NCI-H1436 (cell line): Measurements from ENCODE around the gene IL13.

ENCODE experiments used
- DNase-seq: peaks from one replicate; lab custom pipeline; 2025; lab: John Stamatoyannopoulos, UW

Gene IL13

DNA sequence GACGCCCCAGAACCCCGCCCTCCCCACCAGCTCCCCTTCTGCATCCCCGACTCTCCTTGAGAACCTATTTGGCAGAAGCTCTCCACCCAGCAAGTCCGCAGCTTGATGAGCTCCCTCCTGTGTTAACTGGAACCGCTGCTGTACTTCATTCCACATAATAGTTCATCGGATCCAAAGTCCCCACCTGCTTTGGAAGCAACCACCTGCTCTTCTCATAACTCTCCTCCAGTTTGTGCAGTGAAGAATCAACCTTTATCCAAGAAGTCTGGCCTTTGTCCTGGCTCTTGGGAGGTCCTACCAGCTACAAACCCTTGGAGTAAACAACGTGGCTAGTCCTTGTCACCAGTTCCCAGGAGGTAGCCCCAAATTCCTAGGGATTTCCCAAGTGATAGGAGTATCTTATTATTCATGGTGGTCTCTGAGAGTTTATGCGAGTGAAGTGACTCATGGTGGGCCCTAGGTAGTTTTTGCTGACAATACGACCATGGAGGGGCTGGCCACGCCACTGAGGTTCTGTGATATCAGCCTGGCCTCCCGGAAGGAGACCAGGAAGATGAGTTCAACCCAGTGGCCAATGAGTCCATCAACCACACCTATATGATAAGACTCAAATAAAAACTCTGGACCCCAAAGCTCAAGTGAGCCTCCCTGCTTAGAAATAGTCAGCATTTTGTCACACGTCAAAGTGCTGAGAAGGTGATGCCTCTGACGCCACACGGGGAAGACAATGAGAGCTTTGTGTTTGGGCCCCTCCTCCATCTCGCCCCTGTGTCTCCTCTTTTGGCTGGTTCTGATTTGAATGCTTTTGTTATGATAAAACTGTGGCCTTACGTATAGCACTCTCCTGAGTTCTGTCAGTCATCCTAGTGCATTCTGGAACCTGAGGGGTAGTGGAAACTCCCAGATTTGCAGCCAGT, 12.3 kb downstream of the IL13 start:
- DNase-seq, result no peak

DNA sequence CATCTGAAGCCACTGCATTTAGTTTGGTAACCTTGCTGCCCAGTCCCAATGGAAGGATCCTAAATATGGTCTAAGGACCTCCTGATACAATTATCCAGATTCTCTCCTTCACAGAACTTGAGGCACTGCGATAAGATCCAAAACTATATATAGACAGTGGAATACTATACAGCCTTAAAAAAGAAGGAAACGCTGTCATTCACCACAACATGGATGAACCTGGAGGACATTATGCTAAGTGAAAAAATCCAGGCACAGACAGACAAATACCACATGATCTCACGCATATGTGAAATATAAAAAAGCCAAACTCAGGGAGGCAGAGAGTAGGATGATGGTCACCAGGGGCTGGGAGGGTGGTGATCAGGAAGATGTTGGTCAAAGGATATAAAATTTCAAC, 13.0 kb downstream of the IL13 start:
- no peak for DNase-seq

- no peak for DNase-seq
Measured at GRCh38 chr5:132673488-132673887, 15.5 kb downstream of the IL13 start.

GRCh38 chr5:132673939-132674630, 16.1 kb downstream of the IL13 start, which contains the start of gene IL4:
IL4 (plus strand) TSS chr5:132673989; CDS start chr5:132674051, 62 bp downstream.
- DNase-seq, result no peak

- no peak for DNase-seq
Measured at GRCh38 chr5:132674671-132675506, 16.9 kb downstream of the IL13 start.

DNA sequence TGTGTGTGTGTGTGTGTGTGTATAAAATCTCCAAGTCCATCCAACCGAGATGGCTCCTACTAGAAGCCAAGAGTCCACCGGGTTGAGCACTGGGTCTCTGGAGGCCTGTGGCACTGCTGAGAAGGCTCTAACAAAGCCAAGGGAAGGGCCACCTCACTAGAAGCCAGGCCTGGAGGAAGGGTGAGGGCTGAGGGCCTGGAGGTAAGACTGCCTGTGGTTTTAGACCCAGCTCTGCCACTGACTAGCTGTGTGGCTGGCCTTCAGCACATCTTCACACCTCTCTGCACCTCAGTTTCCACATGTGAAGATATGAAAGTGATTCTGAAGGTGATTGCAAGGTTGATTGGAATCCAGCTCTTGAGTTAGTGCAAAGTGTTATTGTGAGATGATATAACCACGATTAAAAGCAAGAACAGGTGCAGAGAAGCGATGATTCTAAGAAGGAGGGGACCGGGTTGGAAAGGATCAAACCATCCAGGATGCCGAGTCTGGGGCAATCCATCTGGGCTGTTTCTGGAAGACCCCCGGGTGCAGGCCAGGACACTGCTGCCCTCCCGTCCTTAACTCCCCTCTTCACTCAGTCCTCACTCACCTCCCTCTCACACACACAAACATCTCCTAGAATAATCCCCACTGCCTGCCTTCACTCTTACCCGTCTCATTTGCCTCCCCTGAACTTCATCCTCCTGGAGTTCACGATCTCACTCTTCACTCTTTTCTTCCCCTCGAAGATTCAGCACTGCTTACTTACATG, 18.1 kb downstream of the IL13 start:
- no peak for DNase-seq

DNA sequence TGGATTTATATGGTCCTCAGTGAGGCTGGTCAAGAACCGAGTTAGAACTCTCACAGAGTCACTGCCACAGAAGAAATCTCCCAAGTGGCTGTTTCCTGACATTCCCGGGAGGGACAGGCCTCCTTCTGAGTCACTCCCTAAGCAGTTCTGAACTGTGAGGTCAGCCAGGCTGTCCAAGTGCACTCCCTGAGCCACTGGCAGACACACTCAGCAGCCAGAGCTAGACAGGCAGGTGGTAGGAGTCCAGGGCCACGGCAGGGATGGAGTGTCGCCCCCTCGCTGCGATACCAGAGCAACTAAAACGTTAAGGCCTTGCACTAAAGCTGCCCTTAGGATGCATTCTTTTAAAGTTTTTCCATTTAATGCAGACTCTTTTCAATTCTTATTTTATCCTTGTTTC, 19.2 kb downstream of the IL13 start:
- no peak for DNase-seq

DNA sequence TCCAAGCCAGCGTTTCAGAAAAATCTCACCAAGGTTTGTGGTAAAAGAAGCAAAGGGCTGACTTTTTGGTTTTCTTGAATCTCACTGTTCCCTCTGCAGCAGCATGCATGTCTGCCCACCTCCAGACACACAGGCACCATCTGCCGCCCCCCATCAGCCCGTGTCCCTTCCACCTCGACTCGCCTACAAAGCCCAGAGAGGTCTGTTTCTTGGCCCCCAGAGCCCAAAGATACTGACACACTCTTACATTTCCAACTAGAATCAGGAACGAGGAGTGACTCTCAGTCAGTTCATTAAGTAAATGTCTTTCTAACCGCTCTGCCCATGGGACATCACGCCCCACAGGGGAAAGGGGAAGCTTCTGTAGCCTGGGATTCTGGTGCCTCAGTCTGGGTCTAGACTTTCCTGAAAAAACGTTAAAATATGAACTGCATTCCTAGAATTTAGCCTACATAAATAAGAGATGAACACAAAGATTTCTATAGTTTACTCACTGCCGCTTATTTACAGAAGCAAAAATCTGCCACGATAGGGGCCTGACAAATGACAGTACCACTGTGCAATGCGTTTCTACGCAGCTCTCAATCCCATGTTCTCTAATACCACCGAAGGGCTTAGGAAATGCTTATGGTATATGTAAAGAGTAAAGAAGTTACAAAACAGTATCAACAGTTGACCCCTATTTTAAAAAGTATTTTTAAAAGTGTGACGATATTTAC, 19.9 kb downstream of the IL13 start:
- DNase-seq, result no peak

DNA sequence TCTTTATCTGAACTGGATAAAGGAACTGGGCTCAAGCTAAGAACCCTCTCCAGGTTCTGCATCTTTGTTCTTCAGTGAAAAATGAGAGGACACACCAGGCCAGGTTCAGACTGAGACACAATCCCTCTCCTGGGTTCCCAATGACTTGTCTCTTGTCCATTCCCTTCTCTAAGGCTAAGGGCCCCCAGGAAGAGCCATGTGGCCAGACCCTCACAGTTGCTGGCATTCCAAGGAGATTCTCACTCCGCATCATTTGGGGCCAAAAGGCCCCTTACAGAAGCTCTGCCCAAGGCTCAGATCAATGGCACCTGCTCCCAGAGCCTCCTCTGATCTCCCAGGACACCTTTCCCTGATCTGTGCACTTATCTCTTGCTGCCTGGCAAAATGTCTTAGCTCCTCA, 20.8 kb downstream of the IL13 start:
- no peak for DNase-seq

DNA sequence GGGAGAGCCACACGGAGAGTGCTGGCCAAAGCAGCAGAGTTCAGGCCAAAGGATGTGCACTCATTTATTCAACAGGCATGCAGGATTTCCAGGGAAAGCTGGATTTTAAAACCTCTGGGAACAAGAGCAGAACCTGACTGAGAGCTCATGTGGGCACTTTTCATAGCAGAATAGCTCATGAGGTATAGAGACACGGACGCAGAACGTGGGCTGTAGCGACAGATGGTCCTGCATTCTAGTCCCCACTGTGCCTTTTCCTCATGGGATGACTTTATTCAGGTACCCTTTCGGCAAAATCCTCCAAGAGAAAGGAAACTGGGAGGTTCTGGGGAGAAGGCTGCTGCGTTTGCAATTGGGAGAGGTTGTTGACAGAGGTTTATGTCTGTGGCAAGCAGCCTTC, 21.2 kb downstream of the IL13 start:
- DNase-seq, result no peak

DNA sequence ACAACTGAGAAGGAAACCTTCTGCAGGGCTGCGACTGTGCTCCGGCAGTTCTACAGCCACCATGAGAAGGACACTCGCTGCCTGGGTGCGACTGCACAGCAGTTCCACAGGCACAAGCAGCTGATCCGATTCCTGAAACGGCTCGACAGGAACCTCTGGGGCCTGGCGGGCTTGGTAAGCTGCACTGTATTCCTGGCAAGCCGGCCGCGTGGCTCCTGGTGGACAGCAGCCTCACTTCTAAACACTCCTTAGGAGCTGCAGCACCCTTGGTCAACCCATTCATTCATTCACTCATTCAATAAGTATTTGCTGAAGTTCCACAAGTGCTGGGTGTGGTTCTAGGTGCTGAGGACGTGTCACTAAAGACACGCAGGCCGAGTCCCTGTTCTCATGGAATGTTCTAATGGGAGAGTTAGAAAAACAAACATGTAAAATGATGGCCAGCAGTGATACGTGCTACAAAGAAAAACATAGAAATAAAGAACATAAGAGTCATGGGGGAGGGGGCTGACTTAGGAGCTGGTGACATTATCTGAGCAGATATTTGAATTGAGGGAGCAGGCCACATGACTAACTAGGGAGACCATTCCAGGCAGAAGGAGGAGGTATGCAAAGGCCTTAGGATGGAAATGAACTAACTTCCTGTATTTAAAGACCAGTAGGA, 21.9 kb downstream of the IL13 start:
- no peak for DNase-seq

DNA sequence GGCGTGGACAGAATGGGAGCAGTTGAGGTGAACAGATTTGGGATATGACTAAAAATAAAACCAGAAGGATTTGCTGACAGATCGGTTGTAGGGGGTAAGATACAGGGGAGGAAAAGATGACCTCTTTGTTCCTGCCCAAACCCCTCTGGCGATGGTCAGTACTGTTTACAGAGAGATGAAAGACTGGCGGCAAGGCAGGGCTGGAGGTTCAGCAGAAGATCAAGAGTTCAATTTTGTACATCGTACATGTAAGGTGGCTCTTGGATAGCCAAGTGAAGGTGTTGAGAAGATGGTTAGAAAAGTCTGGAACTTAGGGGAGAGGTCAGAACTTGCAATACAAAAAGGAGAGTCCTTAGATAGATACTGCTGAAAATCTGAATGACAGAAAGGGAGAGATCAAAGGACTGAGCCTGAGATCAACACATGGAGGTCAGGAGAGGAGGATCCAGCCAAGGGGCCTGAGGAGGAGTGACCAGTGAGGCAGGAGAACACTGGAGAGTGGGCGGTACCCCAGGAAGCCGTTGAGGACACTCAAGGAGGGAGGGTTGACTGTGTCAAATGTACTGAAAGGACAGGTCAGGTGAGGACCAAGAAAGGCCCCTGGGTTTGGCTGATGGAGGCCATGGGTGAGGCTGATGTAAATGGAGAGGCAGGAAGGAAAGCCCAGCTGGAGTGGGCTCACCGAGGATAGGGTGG, 23.0 kb downstream of the IL13 start:
- no peak for DNase-seq

- no peak for DNase-seq
Measured at GRCh38 chr5:132681476-132681831, 23.5 kb downstream of the IL13 start.

GRCh38 chr5:132681983-132682382, 24.0 kb downstream of the IL13 start:
- DNase-seq, result no peak

DNA sequence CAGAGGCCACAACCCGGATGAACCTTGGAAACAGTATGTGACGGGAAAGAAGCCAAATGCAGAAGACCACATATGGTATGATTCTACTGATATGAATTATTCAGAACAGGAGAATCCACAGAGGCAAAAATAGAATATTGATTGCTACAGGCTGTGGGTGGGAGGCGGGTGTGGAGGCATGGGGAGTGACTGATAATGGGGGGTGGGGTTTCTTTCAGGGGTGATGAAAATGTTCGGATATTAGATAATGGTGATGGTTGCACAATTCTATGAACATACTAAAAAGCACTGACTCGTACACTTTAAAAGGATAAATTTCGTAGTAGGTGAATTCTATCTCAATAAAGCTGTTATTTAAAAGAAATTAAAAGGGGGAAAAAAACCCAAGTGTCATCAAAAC, 26.5 kb downstream of the IL13 start:
- no peak for DNase-seq

DNA sequence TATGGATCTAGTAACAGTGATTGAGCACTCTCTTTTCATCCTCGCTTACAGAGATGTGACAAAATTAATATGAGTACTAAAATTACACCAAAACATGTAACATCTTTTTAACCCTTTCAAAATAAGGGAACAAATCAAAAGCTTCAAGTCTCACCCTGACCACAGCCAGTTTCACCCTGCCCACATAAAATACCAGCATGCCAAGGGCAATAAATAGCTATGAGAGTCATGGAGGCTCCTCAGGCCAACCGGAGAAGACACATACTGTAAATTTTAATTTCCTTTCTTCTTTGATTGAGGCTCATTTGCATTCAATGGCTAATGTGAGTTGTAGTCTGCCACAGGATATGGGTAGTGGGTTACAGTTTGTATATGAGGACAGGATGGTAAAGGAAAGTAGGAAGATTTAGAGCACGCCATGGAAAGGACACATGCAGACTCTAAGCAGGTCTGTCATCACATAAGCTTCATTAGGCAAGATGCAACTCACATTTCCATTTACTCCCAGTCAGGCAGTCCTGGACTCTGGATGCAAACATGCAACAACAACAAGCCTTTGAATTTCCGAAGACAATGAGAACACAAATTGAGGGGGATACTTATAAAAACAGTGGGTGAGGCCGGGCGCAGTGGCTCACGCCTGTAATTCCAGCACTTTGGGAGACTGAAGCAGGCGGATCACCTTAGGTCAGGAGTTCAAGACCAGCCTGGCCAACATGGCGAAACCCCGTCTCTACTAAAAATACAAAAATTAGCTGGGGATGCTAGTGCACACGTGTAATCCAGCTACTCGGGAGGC, 27.1 kb downstream of the IL13 start:
- DNase-seq, result no peak

GRCh38 chr5:132686193-132686592, 28.2 kb downstream of the IL13 start:
- no peak for DNase-seq

DNA sequence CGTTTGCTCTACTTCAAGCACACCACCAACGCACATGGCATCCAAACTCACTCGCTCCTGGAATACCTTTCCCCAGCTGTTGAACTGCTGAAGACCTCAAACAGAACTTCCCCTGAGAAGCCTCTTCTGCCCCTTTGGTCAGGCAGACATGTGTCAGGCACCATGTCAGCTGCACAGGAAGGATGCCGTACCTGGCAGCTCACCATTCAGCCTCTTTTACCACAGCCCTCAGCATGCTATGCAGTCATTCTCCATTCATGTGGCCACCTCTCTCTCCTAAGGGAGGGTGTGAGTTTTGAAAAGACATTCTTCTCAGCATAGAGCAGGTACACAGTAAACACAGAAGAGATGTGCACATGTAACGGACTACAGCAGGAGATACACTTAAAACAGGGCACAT, 30.0 kb downstream of the IL13 start:
- DNase-seq, result no peak
